DMS153 (cell line): ENCODE data around the gene MST1.

Experiments
- DNase-seq: peaks from one replicate; lab custom pipeline; 2025; lab: John Stamatoyannopoulos, UW

MST1 gene

GRCh38 chr3:49689046-49689907 is at the start of gene MST1, which contains the start of gene RNF123:
TSS of gene MST1 (minus strand) at chr3:49689474. CDS start at chr3:49688691, 783 bp downstream.
TSS of gene RNF123 (plus strand) at chr3:49689557. CDS start at chr3:49691166, 1,609 bp downstream.
- DNase-seq, result no peak

- DNase-seq, result no peak
These were observed 48.9 kb upstream of the MST1 start for GRCh38 chr3:49738067-49738713.

- no peak for DNase-seq
These were observed 45.5 kb upstream of the MST1 start for GRCh38 chr3:49734752-49735151.

- DNase-seq, result no peak
These were observed 44.3 kb upstream of the MST1 start for GRCh38 chr3:49733551-49733950.

GRCh38 chr3:49732597-49732996 is 43.3 kb upstream of the MST1 start:
- no peak for DNase-seq

- no peak for DNase-seq
These were observed 40.8 kb upstream of the MST1 start for GRCh38 chr3:49729966-49730609.

GRCh38 chr3:49727924-49728361 is 38.7 kb upstream of the MST1 start:
- no peak for DNase-seq

GRCh38 chr3:49727154-49727923 is 38.1 kb upstream of the MST1 start:
- DNase-seq, result no peak

- no peak for DNase-seq
These were observed 36.8 kb upstream of the MST1 start for GRCh38 chr3:49725906-49726681.

- no peak for DNase-seq
These were observed 35.3 kb upstream of the MST1 start for GRCh38 chr3:49724586-49724985.

- peak; percentile 87 for DNase-seq
These were observed 34.6 kb upstream of the MST1 start, which contains the start of gene GMPPB for GRCh38 chr3:49723628-49724551. TSS of gene GMPPB (minus strand) at chr3:49723951. CDS start at chr3:49723726, 225 bp downstream.

GRCh38 chr3:49723296-49723627 is 34.0 kb upstream of the MST1 start:
- no peak for DNase-seq

GRCh38 chr3:49722896-49723295 is 33.6 kb upstream of the MST1 start:
- no peak for DNase-seq

- DNase-seq, result no peak
These were observed 32.9 kb upstream of the MST1 start for GRCh38 chr3:49721896-49722781.

- no peak for DNase-seq
These were observed 32.3 kb upstream of the MST1 start for GRCh38 chr3:49721596-49721895.

GRCh38 chr3:49720855-49721595 is 31.8 kb upstream of the MST1 start:
- no peak for DNase-seq

- DNase-seq, result peak; percentile 62
These were observed 30.1 kb upstream of the MST1 start, which contains the start of gene AMIGO3 for GRCh38 chr3:49719214-49719884. TSS of gene AMIGO3 (minus strand) at chr3:49719684. CDS start at chr3:49719465, 219 bp downstream.

- DNase-seq, result no peak
These were observed 29.6 kb upstream of the MST1 start for GRCh38 chr3:49718858-49719213.
